Thymus (tissue), 11 donors: ENCODE results near the gene MAIP1. TPM values are rescaled to one million over a fixed set of nuclear protein-coding genes. Genes with fewer than 3 reads are reported as not detected.

ENCODE experiments used
- DNase-seq, 9 donors: peaks; one replicate each; pipeline ENCODE4 v3.0.0-alpha.2; 2013; ENCODE audit warnings: low spot score in 9 of 9, low read depth in 6 of 9, missing footprints in 1 of 9
- H3K27ac ChIP-seq, 2 donors: one replicate each; pipeline ENCODE4 v1.5.1; 2013; ENCODE audit warnings: control low read depth in 1 of 2, low read depth in 1 of 2, low read length in 1 of 2, mild to moderate bottlenecking in 1 of 2, moderate library complexity in 1 of 2
- H3K27me3 ChIP-seq, 2 donors: one replicate each; pipeline ENCODE4 v1.5.1; 2013; ENCODE audit warnings: low read length in 1 of 2; ENCODE audit not compliant: control insufficient read depth in 2 of 2, insufficient read depth in 1 of 2
- H3K36me3 ChIP-seq, 2 donors: one replicate each; pipeline ENCODE4 v1.5.1; 2013; ENCODE audit warnings: low read length in 1 of 2, mild to moderate bottlenecking in 1 of 2, moderate library complexity in 1 of 2; ENCODE audit not compliant: control insufficient read depth in 2 of 2, insufficient read depth in 2 of 2
- H3K4me1 ChIP-seq, 2 donors: one replicate each; pipeline ENCODE4 v1.5.1; 2013; ENCODE audit warnings: low read length in 2 of 2; ENCODE audit not compliant: control insufficient read depth in 2 of 2, insufficient read depth in 2 of 2
- H3K4me3 ChIP-seq, 2 donors: one replicate each; pipeline ENCODE4 v1.5.1; 2013; ENCODE audit warnings: low read length in 2 of 2, control low read depth in 1 of 2, mild to moderate bottlenecking in 1 of 2
- H3K9me3 ChIP-seq, 2 donors: one replicate each; pipeline ENCODE4 v1.5.1; 2013; ENCODE audit warnings: low read length in 1 of 2, mild to moderate bottlenecking in 1 of 2; ENCODE audit not compliant: control insufficient read depth in 2 of 2, insufficient read depth in 1 of 2
- WGBS: extraction: QIAGEN DNeasy Blood & Tissue Kit; methylation state at CpG from one replicate; pipeline ENCODE4 v1.1.7; 2013; 5-methylcytosine and 5-hydroxymethylcytosine counted together
- polyA plus RNA-seq: library from polyadenylated mRNA; stranded (reverse); fragments of 200-250 nt; gene quantifications from one replicate; pipeline ENCODE4 v1.2.3, GENCODE V29; 2013
- total RNA-seq: library from RNA; stranded (reverse); fragments of 120-200 nt; gene quantifications from one replicate; pipeline ENCODE4 v1.2.4, GENCODE V29; 2013
- donor health status: healthy.

MAIP1 gene
- total and polyA plus RNA-seq, 2 donors: 15.3 to 16.3 TPM

DNA sequence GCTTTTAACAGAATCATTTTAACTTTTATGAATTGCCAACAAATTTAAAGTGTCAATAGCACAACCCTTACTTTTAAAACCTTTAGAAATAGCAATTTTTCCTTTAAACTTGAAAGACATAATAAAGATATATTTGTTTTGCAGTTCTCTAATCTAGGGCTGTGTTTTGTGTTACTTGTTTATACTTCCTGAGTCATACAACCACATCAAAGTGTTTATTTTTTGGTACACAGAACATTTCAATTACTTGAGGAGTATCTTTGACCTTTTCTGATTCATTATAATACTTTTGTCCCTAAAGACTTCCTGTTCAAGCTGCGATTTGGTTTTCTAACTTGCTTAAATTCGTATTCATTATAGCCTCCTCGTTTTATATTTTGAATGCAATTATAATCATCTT, 21.9 kb upstream of the MAIP1 start:
- Histone ChIP-seq H3K27me3 (no peaks in the 10 kb centered on the region), H3K9me3 (no peaks in the 10 kb centered on the region), H3K4me1 (no peaks in the 10 kb centered on the region), H3K36me3 (peaks cover 13 to 32% of the 10 kb centered on the region in 2 donors), H3K4me3 (no peak overlapping the region), H3K27ac (no peak overlapping the region)
- 94% methylated on average over 3 of the region's 3 CpGs for WGBS
- no peak for DNase-seq

DNA sequence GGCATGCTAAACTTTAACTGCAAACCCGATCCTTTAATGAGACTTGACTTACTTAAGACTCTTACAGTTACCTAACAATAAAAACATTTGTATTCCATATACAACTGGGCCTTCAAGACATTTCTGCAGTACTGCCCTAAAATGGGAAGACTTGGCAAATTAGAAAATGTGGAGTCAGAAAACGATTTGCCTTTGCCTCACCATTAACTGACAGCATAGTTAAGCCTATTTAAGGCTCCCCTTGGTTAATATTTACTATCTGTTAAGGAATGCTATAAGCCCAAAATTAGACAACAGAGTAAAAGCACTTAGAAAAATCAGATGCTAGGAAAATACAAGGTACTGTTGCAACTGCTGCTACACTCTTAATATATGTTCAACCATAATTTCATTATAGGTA, 18.8 kb upstream of the MAIP1 start:
- H3K27ac ChIP-seq: no peak overlapping the region
- DNase-seq: no peak
- H3K9me3 ChIP-seq: no peaks in the 10 kb centered on the region
- H3K36me3 ChIP-seq: peaks cover 8 to 40% of the 10 kb centered on the region in 2 donors
- H3K27me3 ChIP-seq: no peaks in the 10 kb centered on the region
- H3K4me1 ChIP-seq: no peaks in the 10 kb centered on the region
- no peak overlapping the region for H3K4me3 ChIP-seq
- WGBS: 94% methylated on average over 2 of the region's 2 CpGs

GRCh38 chr2:199940373-199940772, 15.0 kb upstream of the MAIP1 start:
- DNase-seq: peak in 2 of 9 donors; percentile 4
- Histone ChIP-seq H3K9me3 (no peaks in the 10 kb centered on the region), H3K27me3 (no peaks in the 10 kb centered on the region), H3K4me1 (no peaks in the 10 kb centered on the region), H3K27ac (no peak overlapping the region), H3K36me3 (peaks cover 1 to 40% of the 10 kb centered on the region in 2 donors), H3K4me3 (no peak overlapping the region)
- WGBS: 100% methylated on average over 2 of the region's 2 CpGs

DNA sequence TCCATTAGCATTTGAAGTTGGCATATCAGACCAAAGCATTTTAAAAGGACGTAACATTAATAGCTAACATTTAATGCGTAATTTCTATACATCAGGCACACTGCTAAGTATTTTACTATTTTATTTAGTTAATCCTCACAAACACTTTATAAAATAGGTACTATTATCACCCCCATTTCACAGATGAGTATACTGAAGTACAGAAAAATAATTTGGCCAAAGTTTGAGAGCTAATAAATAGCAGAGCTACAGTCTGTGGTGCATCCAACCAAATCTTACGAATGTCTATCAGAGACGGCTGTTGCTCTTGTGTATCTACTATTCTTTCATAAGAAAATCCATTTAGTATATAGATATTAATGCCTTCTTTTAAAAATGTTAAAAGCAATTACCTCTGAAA, 12.0 kb upstream of the MAIP1 start:
- Histone ChIP-seq H3K4me3 (no peak overlapping the region), H3K4me1 (no peaks in the 10 kb centered on the region), H3K27me3 (no peaks in the 10 kb centered on the region), H3K36me3 (peaks cover 2 to 59% of the 10 kb centered on the region in 2 donors), H3K9me3 (no peaks in the 10 kb centered on the region), H3K27ac (no peak overlapping the region)
- DNase-seq: no peak
- 98% methylated on average over 4 of the region's 4 CpGs for WGBS

DNA sequence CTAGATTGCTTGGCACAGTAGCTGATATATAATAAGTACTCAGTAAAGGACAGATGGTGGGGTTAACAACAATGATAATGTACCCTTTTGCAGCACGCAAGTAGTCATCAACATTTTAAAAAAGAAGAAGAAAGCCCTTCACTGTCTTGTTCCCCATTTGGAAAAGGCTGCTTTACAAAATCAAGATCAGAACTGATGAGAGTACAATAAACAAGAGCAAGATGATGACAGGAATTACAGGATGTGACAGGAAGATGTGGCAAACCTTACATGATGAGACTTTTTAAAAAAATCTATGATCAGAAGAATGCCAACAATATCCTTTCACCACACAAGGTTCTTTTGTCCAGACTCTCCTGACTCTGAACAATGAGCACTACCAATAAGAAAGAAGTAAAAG, 9.2 kb upstream of the MAIP1 start:
- Histone ChIP-seq H3K4me1 (no peaks in the 10 kb centered on the region), H3K27ac (no peak overlapping the region), H3K36me3 (peaks cover 5 to 50% of the 10 kb centered on the region in 2 donors), H3K9me3 (no peaks in the 10 kb centered on the region), H3K27me3 (no peaks in the 10 kb centered on the region), H3K4me3 (no peak overlapping the region)
- no peak for DNase-seq
- 98% methylated on average over 1 of the region's 1 CpG for WGBS

DNA sequence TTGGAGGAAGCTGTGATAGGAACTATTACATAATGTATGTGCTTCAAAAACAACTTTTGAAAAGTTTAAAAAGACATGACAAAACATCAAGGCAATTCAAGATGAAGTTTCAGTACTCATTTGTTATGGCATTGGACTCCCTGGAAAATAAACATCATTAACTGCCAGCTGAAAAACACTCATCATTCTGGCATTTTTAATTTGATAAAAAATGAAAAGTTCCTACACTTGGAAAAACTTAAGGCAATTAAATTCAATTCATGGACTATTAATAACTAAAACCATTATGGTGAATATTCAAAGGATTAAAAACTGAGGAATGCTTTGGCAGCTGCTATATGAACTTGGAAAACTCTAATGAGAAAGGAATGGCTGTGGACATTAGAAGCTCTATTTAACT, 8.5 kb upstream of the MAIP1 start:
- Histone ChIP-seq H3K27me3 (no peaks in the 10 kb centered on the region), H3K9me3 (no peaks in the 10 kb centered on the region), H3K36me3 (peaks cover 5 to 45% of the 10 kb centered on the region in 2 donors), H3K4me3 (no peak overlapping the region), H3K4me1 (no peaks in the 10 kb centered on the region), H3K27ac (no peak overlapping the region)
- no peak for DNase-seq

DNA sequence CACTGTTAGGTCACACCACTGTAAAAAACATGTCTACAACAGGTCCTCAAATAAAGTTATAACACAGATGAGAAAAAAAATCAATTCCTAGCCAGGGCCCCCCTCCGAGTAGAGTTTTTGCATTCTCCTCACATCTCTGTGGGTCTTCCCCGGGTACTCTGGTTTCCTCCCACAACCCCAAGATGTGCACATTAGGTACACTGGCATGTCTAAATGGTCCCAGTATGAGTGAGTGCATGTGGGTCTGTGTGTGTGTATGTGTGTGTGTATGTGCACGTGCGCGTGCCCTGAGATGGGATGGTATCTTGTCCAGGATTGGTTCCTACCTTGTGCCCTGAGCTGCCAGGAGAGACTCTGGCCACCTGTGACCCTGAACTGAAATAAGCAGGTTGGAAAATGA, 5.0 kb upstream of the MAIP1 start:
- no peak for DNase-seq
- Histone ChIP-seq H3K4me1 (peaks cover 9 to 11% of the 10 kb centered on the region in 2 donors), H3K36me3 (peaks cover 5 to 28% of the 10 kb centered on the region in 2 donors), H3K4me3 (no peak overlapping the region), H3K27me3 (no peaks in the 10 kb centered on the region), H3K9me3 (no peaks in the 10 kb centered on the region), H3K27ac (no peak overlapping the region)
- WGBS: 96% methylated on average over 5 of the region's 5 CpGs

- WGBS: 86% methylated on average over 1 of the region's 1 CpG
- H3K4me1 ChIP-seq: peaks cover 11% of the 10 kb centered on the region in 2 donors
- DNase-seq: no peak
- H3K36me3 ChIP-seq: peaks cover 5 to 23% of the 10 kb centered on the region in 2 donors
- H3K4me3 ChIP-seq: no peak overlapping the region
- H3K9me3 ChIP-seq: no peaks in the 10 kb centered on the region
- no peak overlapping the region for H3K27ac ChIP-seq
- no peaks in the 10 kb centered on the region for H3K27me3 ChIP-seq
Observed at GRCh38 chr2:199951023-199951422, 4.4 kb upstream of the MAIP1 start.

GRCh38 chr2:199955007-199955338, 409 bp upstream of the MAIP1 start:
- under 1% methylated on average over 13 of the region's 13 CpGs for WGBS
- Histone ChIP-seq H3K27ac (peak overlapping the region; percentile 82 to 88), H3K4me3 (peak overlapping the region; percentile 76 to 87), H3K36me3 (peaks cover 6 to 13% of the 10 kb centered on the region in 2 donors), H3K4me1 (peaks cover 23 to 24% of the 10 kb centered on the region in 2 donors), H3K27me3 (no peaks in the 10 kb centered on the region), H3K9me3 (no peaks in the 10 kb centered on the region)
- peak in 1 of 9 donors; percentile 27 for DNase-seq

GRCh38 chr2:199956062-199956380, 639 bp downstream of the MAIP1 start:
- H3K4me1 ChIP-seq: peaks cover 23 to 24% of the 10 kb centered on the region in 2 donors
- peak in 1 of 9 donors; percentile 29 for DNase-seq
- no peaks in the 10 kb centered on the region for H3K27me3 ChIP-seq
- H3K27ac ChIP-seq: peak overlapping the region; percentile 82 to 88
- 1% methylated on average over 10 of the region's 10 CpGs for WGBS
- H3K4me3 ChIP-seq: peak overlapping the region; percentile 76 to 87
- H3K9me3 ChIP-seq: no peaks in the 10 kb centered on the region
- H3K36me3 ChIP-seq: peaks cover 3 to 20% of the 10 kb centered on the region in 2 donors
